Neural progenitor cell (in vitro differentiated cells): Measurements from ENCODE around the gene DPYD. TPM values are rescaled to one million over a fixed set of nuclear protein-coding genes. Genes with fewer than 3 reads are reported as not detected.

Source experiments
- DNase-seq: peaks from one replicate; pipeline ENCODE4 v3.0.0-alpha.2; 2016; ENCODE audit warnings: low spot score
- H2AFZ ChIP-seq: fragments of 200-600 bp; sonication (generic); replicated peaks from 2 replicates; pipeline ENCODE4 v1.6.1; 2016; ENCODE audit warnings: antibody characterized with exemption
- H3F3A ChIP-seq: fragments of 200-600 bp; sonication (generic); 2 replicates; pipeline ENCODE4 v1.6.1; 2016; ENCODE audit warnings: antibody characterized with exemption, low read depth
- H3K27ac ChIP-seq: fragments of 200-600 bp; sonication (generic); 2 replicates; pipeline ENCODE4 v1.5.1; 2016; ENCODE audit warnings: mild to moderate bottlenecking
- H3K27me3 ChIP-seq: fragments of 200-600 bp; sonication (generic); 2 replicates; pipeline ENCODE4 v1.6.1; 2016; ENCODE audit warnings: mild to moderate bottlenecking, moderate library complexity
- H3K36me3 ChIP-seq: fragments of 200-600 bp; sonication (generic); 2 replicates; pipeline ENCODE4 v1.5.1; 2016
- H3K4me1 ChIP-seq: fragments of 200-600 bp; sonication (generic); 2 replicates; pipeline ENCODE4 v1.6.1; 2016; ENCODE audit warnings: mixed run types
- H3K4me2 ChIP-seq: fragments of 200-600 bp; sonication (generic); 2 replicates; pipeline ENCODE4 v1.6.1; 2016
- H3K4me3 ChIP-seq: fragments of 200-600 bp; sonication (generic); 2 replicates; pipeline ENCODE4 v1.5.1; 2016
- H3K79me2 ChIP-seq: fragments of 200-600 bp; sonication (generic); 2 replicates; pipeline ENCODE4 v1.6.1; 2016; ENCODE audit warnings: low read depth
- H3K9ac ChIP-seq: fragments of 200-600 bp; sonication (generic); 2 replicates; pipeline ENCODE4 v1.6.1; 2016
- H3K9me3 ChIP-seq: fragments of 200-600 bp; sonication (generic); 2 replicates; pipeline ENCODE4 v1.5.1; 2016; ENCODE audit warnings: low read depth
- H4K20me1 ChIP-seq: fragments of 200-600 bp; sonication (generic); 2 replicates; pipeline ENCODE4 v1.6.1; 2016; ENCODE audit warnings: low read depth
- H3K27ac Mint-ChIP-seq: 3 replicates; pipeline ENCODE4 v1.8.0; 2021; ENCODE audit warnings: mixed read lengths
- H3K27me3 Mint-ChIP-seq: 2 replicates; pipeline ENCODE4 v1.8.0; 2022; ENCODE audit warnings: low read depth, mild to moderate bottlenecking, inconsistent platforms, moderate library complexity, mixed read lengths; ENCODE audit not compliant: insufficient read depth
- H3K36me3 Mint-ChIP-seq: 3 replicates; pipeline ENCODE4 v1.8.0; 2021; ENCODE audit warnings: mixed read lengths
- H3K4me1 Mint-ChIP-seq: 3 replicates; pipeline ENCODE4 v1.8.0; 2021; ENCODE audit warnings: mixed read lengths
- H3K4me3 Mint-ChIP-seq: 3 replicates; pipeline ENCODE4 v1.8.0; 2021; ENCODE audit warnings: mild to moderate bottlenecking, moderate library complexity, mixed read lengths
- H3K9me3 Mint-ChIP-seq: 3 replicates; pipeline ENCODE4 v1.8.0; 2020; ENCODE audit warnings: mixed read lengths
- EZH2 ChIP-seq: fragments of 200-600 bp; sonication (generic); IDR thresholded peaks from 2 replicates; pipeline ENCODE4 v1.6.1; 2017; ENCODE audit warnings: antibody characterized with exemption, mild to moderate bottlenecking, moderate library complexity
- EZH2phosphoT487 ChIP-seq: fragments of 200-600 bp; sonication (generic); IDR thresholded peaks from 2 replicates; pipeline ENCODE4 v1.6.1; 2017; ENCODE audit warnings: antibody characterized with exemption
- total RNA-seq: library from RNA; depleted of rRNA; stranded (reverse); fragments of >200 nt; gene quantifications from 2 replicates; pipeline ENCODE4 v1.2.3, GENCODE V29; 2015; ENCODE audit warnings: low replicate concordance
- TF ChIP-seq, protein P1 (sequence below): fragments of 200-600 bp; sonication (generic); IDR thresholded peaks from 2 replicates; pipeline ENCODE4 v1.5.1; 2017; ENCODE audit warnings: antibody characterized with exemption, mild to moderate bottlenecking

Gene DPYD
- total RNA-seq, 1 donor from 2014 or later = 0.43 TPM

DNA sequence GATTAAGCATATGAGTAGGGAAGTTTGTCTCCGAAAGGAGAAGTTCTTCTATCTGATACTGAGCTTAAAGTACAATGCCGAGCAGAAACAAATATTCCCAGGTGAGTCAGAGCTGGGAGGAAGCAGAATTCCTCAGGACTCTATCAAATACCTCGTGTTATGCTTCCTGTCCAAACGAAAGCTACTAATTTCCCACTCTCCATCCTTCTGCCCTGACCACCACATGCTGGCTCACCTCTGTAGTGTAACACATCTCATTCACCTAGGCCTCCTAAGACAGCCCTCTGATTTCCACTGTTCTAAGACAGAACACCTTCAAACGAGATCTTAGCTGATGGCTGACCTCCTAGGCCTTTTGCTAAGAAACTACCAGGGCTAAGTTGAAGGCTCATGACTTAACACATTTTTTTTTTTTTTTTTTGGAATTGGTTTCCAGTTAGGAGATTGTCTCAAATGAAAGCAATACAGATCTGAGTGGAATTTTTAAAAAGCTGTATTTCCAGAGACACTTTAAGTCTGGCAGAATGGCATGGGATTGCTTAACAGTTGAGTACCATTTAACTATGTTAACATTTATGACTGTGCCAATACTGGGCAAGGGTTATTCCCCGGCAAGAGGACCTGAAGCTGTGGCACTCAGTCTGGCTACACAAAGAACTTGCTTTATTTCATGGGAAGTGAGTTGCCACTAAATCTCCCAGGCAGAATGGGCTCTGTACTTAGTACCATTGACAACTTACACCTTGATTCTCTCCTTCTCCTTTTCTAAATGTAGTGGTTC lies 583.4 kb downstream of the DPYD start:
- no peaks in the 10 kb centered on the region for H3K36me3 Mint-ChIP-seq
- Histone ChIP-seq H3K9ac (no peak overlapping the region), H3K27ac (no peak overlapping the region), H3K9me3 (no peaks in the 10 kb centered on the region), H3K4me2 (no peak overlapping the region), H3K4me1 (peaks cover 3% of the 10 kb centered on the region), H3K79me2 (no peaks in the 10 kb centered on the region), H4K20me1 (no peaks in the 10 kb centered on the region), H3K4me3 (no peak overlapping the region), H3K36me3 (no peaks in the 10 kb centered on the region), H3K27me3 (no peaks in the 10 kb centered on the region), H2AFZ (no peak overlapping the region), H3F3A (no peaks in the 10 kb centered on the region)
- no peak for DNase-seq
- no peak overlapping the region for H3K27ac Mint-ChIP-seq
- TF ChIP-seq, protein P1, sequence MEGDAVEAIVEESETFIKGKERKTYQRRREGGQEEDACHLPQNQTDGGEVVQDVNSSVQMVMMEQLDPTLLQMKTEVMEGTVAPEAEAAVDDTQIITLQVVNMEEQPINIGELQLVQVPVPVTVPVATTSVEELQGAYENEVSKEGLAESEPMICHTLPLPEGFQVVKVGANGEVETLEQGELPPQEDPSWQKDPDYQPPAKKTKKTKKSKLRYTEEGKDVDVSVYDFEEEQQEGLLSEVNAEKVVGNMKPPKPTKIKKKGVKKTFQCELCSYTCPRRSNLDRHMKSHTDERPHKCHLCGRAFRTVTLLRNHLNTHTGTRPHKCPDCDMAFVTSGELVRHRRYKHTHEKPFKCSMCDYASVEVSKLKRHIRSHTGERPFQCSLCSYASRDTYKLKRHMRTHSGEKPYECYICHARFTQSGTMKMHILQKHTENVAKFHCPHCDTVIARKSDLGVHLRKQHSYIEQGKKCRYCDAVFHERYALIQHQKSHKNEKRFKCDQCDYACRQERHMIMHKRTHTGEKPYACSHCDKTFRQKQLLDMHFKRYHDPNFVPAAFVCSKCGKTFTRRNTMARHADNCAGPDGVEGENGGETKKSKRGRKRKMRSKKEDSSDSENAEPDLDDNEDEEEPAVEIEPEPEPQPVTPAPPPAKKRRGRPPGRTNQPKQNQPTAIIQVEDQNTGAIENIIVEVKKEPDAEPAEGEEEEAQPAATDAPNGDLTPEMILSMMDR = no peak
- TF ChIP-seq EZH2 = no peak
- TF ChIP-seq EZH2phosphoT487 = no peak
- H3K4me1 Mint-ChIP-seq = no peaks in the 10 kb centered on the region
- peaks cover 2% of the 10 kb centered on the region for H3K27me3 Mint-ChIP-seq
- no peaks in the 10 kb centered on the region for H3K9me3 Mint-ChIP-seq
- H3K4me3 Mint-ChIP-seq = no peak overlapping the region

- Histone ChIP-seq H3K4me1 (peaks cover 3% of the 10 kb centered on the region), H3K9ac (no peak overlapping the region), H2AFZ (no peak overlapping the region), H3K79me2 (no peaks in the 10 kb centered on the region), H4K20me1 (no peaks in the 10 kb centered on the region), H3K36me3 (no peaks in the 10 kb centered on the region), H3F3A (no peaks in the 10 kb centered on the region), H3K4me3 (no peak overlapping the region), H3K27me3 (no peaks in the 10 kb centered on the region), H3K9me3 (no peaks in the 10 kb centered on the region), H3K4me2 (no peak overlapping the region), H3K27ac (no peak overlapping the region)
- H3K4me3 Mint-ChIP-seq = no peak overlapping the region
- no peak overlapping the region for H3K27ac Mint-ChIP-seq
- no peaks in the 10 kb centered on the region for H3K36me3 Mint-ChIP-seq
- no peaks in the 10 kb centered on the region for H3K4me1 Mint-ChIP-seq
- H3K27me3 Mint-ChIP-seq = peaks cover 2% of the 10 kb centered on the region
- no peak for DNase-seq
- no peaks in the 10 kb centered on the region for H3K9me3 Mint-ChIP-seq
- TF ChIP-seq EZH2 = no peak
- TF ChIP-seq, protein P1 = no peak
- no peak for TF ChIP-seq EZH2phosphoT487
Observed at GRCh38 chr1:97334454-97334853, 586.4 kb downstream of the DPYD start.

DNA sequence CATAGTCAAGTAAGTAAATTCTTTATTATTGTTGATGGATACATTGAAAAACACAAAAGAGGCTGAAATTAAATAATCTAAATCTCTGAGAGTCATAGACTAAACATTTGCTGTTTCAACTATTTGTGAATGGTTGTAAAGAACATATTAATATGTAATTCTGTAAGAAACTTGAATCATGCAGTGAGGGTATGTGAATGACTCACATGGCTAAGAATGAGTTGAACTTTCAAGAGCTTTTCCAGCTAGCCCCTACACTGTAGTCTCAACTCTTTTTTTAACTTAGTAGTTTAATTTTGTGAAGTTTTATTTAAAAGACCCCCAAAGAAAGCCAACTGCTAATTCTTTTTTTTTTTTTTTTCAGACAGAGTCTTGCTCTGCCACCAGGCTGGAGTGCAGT lies 588.1 kb downstream of the DPYD start:
- peaks cover 2% of the 10 kb centered on the region for H3K27me3 Mint-ChIP-seq
- no peaks in the 10 kb centered on the region for H3F3A ChIP-seq
- no peaks in the 10 kb centered on the region for H3K4me1 Mint-ChIP-seq
- no peak overlapping the region for H3K4me3 ChIP-seq
- no peaks in the 10 kb centered on the region for H3K27me3 ChIP-seq
- no peaks in the 10 kb centered on the region for H3K9me3 Mint-ChIP-seq
- no peaks in the 10 kb centered on the region for H3K79me2 ChIP-seq
- no peaks in the 10 kb centered on the region for H3K9me3 ChIP-seq
- H3K9ac ChIP-seq = no peak overlapping the region
- H3K27ac ChIP-seq = no peak overlapping the region
- H3K4me1 ChIP-seq = peaks cover 3% of the 10 kb centered on the region
- H3K4me2 ChIP-seq = no peak overlapping the region
- H3K4me3 Mint-ChIP-seq = no peak overlapping the region
- DNase-seq = no peak
- H3K27ac Mint-ChIP-seq = no peak overlapping the region
- TF ChIP-seq, protein P1 = no peak
- no peak for TF ChIP-seq EZH2
- no peak for TF ChIP-seq EZH2phosphoT487
- no peak overlapping the region for H2AFZ ChIP-seq
- H3K36me3 Mint-ChIP-seq = no peaks in the 10 kb centered on the region
- no peaks in the 10 kb centered on the region for H3K36me3 ChIP-seq
- no peaks in the 10 kb centered on the region for H4K20me1 ChIP-seq
